ENCODE data around the gene RTL10. TPM values are rescaled to one million over a fixed set of nuclear protein-coding genes. Genes with fewer than 3 reads are reported as not detected.

Gene RTL10
- polyA plus RNA-seq, 2 of the 4 experiments (the other 2 are of a cell fraction), result 4.4 to 5.1 TPM

GRCh38 chr22:19896665-19897355 is 42.1 kb upstream of the RTL10 start (continued):
- TF ChIP-seq MAZ (IDR thresholded peaks at IDR 0.05; ENCODE audit: borderline replicate concordance, low read depth, low read length) (no peak), HMGXB4 (CRISPR knock-in tag; IDR thresholded peaks at IDR 0.05; ENCODE audit: borderline replicate concordance) (no peak), RFX5 (IDR thresholded peaks at IDR 0.05) (no peak), PBX3 (IDR thresholded peaks at IDR 0.05) (no peak), BHLHE40 (IDR thresholded peaks at IDR 0.05; ENCODE audit: low read depth, low read length) (no peak)

DNA sequence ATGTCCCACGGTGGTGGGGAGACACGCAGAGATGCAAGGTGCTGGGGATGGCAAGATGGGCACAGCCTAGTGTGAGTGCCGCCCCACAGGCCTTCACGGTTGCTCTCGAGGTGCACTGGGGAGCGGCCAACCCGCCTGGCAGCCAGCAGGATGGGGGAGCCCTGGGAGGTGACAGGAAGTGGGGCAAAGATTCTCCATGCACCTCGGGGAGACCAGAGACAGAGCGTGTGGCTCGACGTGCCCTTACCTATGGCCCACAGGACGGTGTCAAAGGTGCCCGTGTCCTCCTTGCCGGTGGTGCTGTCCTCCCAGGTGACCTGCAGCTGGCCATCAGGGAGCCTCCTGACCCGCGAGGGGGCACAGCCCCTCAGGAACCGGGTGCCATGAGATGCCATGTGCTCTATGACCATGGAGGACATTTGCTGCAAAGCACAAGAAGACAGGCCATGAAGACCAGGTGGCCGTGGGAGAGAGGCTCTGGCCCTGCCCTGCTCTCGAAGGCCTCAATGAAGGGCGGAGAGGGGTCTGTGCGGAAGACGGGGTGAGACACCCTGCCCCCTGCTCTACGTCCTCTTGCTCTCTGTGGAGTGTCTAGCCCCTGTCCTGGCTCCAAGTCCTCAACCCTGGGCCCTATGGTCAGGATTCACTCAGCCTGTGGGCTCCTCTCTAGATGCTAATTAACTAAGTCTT is 40.6 kb upstream of the RTL10 start:
- DNase-seq (ENCODE audit: low read depth in 1 of 2, low spot score in 1 of 2) (no peak), ATAC-seq (no peak), FAIRE-seq (no peak)
- CTCF ChIA-PET, result interaction anchor here (1.2 kb wide), 1 partner anchor 15 kb away, joined by 3 read pairs; no protein-coding TSS in a partner anchor
- H3K27ac ChIP-seq, result no peak overlapping the region
- H3K4me3 ChIP-seq, result no peak overlapping the region
- H3K4me1 ChIP-seq, result peaks cover 14% of the 10 kb centered on the region
- WGBS (ENCODE audit: missing lambda C conversion rate), result 92% methylated on average over 15 of the region's 23 CpGs
- POLR2A ChIA-PET, result no interaction called here
- no peak overlapping the region for H3K4me2 ChIP-seq
- no peak for TF ChIP-seq NPAS2 (CRISPR knock-in tag; IDR thresholded peaks at IDR 0.05; ENCODE audit: borderline replicate concordance)
- no peak for TF ChIP-seq HOXB5 (CRISPR knock-in tag; IDR thresholded peaks at IDR 0.05)
- no peak for TF ChIP-seq ZC3H11A (IDR thresholded peaks at IDR 0.05)
- TF ChIP-seq FOSL2 (IDR thresholded peaks at IDR 0.05), result no peak
- no peak for TF ChIP-seq FOSL2 (CRISPR knock-in tag; IDR thresholded peaks at IDR 0.05)
- TF ChIP-seq POLR2A (IDR thresholded peaks at IDR 0.05; ENCODE audit: low read length), result no peak
- no peak for TF ChIP-seq HMGXB4 (CRISPR knock-in tag; IDR thresholded peaks at IDR 0.05; ENCODE audit: borderline replicate concordance)
- no peak for TF ChIP-seq HOXB13 (CRISPR knock-in tag; IDR thresholded peaks at IDR 0.05; ENCODE audit: low read depth)
- no peak for TF ChIP-seq RARB (CRISPR knock-in tag; IDR thresholded peaks at IDR 0.05)
- TF ChIP-seq EP300 (IDR thresholded peaks at IDR 0.05), result no peak
- TF ChIP-seq NR3C1 (IDR thresholded peaks at IDR 0.05), result no peak
- TF ChIP-seq CHD2 (IDR thresholded peaks at IDR 0.05; ENCODE audit: low read length, partially characterized antibody), result no peak
- TF ChIP-seq GATA3 (IDR thresholded peaks at IDR 0.05; ENCODE audit: borderline replicate concordance), result no peak
- TF ChIP-seq HEYL (CRISPR knock-in tag; IDR thresholded peaks at IDR 0.05), result no peak
- no peak for TF ChIP-seq HOXA7 (CRISPR knock-in tag; IDR thresholded peaks at IDR 0.05)
- TF ChIP-seq CEBPB (IDR thresholded peaks at IDR 0.05), result no peak
- TF ChIP-seq CBX8 (IDR thresholded peaks at IDR 0.05), result no peak
- no peak for TF ChIP-seq MAFK (IDR thresholded peaks at IDR 0.05; ENCODE audit: partially characterized antibody)
- TF ChIP-seq PHF8 (IDR thresholded peaks at IDR 0.05; ENCODE audit: borderline replicate concordance, low read depth), result no peak
- no peak for TF ChIP-seq POLR2AphosphoS2 (conservative IDR thresholded peaks at IDR 0.05; ENCODE audit: low read length)
- H3K9me3 ChIP-seq, result no peaks in the 10 kb centered on the region
